GM23248 (cell line): ENCODE results near the gene PPP1R15B.

Experiments
- EZH2 ChIP-seq: fragments of 200-600 bp; sonication (generic); IDR thresholded peaks from 2 replicates; pipeline ENCODE4 v1.6.1; 2018; ENCODE audit warnings: antibody characterized with exemption, mild to moderate bottlenecking; ENCODE audit not compliant: insufficient read depth, poor library complexity, severe bottlenecking
- EZH2phosphoT487 ChIP-seq: fragments of 200-600 bp; sonication (generic); IDR thresholded peaks from 2 replicates; pipeline ENCODE4 v1.6.1; 2018; ENCODE audit warnings: antibody characterized with exemption, moderate library complexity, mild to moderate bottlenecking, low read depth; ENCODE audit not compliant: insufficient read depth

GRCh38 chr1:204450461-204451257, 39.0 kb upstream of the PPP1R15B start:
- no peak for TF ChIP-seq EZH2phosphoT487
- TF ChIP-seq EZH2: no peak
